ENCODE measurements around the gene MLLT6.

DNA sequence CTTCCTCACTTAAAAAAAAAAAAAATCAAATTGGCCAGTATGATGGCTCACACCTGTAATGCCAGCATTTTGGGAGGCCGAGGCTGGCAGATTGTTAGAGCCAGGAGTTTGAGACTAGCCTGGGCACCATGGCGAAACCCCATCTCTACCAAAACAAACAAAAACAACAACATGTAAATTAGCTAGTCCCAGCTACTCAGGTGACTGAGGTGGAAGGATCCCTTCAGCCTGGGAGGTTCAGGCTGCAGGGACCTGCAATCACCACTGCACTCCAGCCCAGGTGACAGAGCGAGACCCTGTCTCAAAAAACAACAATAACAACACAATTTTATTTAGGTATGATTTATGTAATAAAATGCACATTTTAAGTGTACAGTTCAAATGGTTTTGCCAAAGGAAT is 24.0 kb upstream of the MLLT6 start:
- TF ChIP-seq, protein P1, sequence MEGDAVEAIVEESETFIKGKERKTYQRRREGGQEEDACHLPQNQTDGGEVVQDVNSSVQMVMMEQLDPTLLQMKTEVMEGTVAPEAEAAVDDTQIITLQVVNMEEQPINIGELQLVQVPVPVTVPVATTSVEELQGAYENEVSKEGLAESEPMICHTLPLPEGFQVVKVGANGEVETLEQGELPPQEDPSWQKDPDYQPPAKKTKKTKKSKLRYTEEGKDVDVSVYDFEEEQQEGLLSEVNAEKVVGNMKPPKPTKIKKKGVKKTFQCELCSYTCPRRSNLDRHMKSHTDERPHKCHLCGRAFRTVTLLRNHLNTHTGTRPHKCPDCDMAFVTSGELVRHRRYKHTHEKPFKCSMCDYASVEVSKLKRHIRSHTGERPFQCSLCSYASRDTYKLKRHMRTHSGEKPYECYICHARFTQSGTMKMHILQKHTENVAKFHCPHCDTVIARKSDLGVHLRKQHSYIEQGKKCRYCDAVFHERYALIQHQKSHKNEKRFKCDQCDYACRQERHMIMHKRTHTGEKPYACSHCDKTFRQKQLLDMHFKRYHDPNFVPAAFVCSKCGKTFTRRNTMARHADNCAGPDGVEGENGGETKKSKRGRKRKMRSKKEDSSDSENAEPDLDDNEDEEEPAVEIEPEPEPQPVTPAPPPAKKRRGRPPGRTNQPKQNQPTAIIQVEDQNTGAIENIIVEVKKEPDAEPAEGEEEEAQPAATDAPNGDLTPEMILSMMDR (IDR thresholded peaks at IDR 0.05; ENCODE audit: low read depth, low read length), result no peak
- no peak for TF ChIP-seq EZH2phosphoT487 (IDR thresholded peaks at IDR 0.05; ENCODE audit: low read depth)

All from OCI-LY3 (cell line).